HG02970 (cell line): ENCODE measurements around the gene MALAT1.

Source experiments
- ATAC-seq: cut with Tn5 transposase; IDR thresholded peaks from one replicate; pipeline ENCODE4 v1.9.1; 2021; ENCODE audit warnings: mild to moderate bottlenecking, moderate library complexity, moderate number of reproducible peaks; ENCODE audit not compliant: unreplicated experiment, low FRiP score

Gene MALAT1

GRCh38 chr11:65478388-65479183 is 20.3 kb upstream of the MALAT1 start:
- no peak for ATAC-seq

- ATAC-seq = no peak
These were observed 19.4 kb upstream of the MALAT1 start for GRCh38 chr11:65479184-65480145.

- ATAC-seq = no peak
These were observed 16.5 kb upstream of the MALAT1 start for GRCh38 chr11:65482306-65482850.

GRCh38 chr11:65485920-65486219 is 13.0 kb upstream of the MALAT1 start:
- ATAC-seq = no peak

GRCh38 chr11:65486570-65487466 is 12.0 kb upstream of the MALAT1 start:
- no peak for ATAC-seq

- no peak for ATAC-seq
These were observed 11.2 kb upstream of the MALAT1 start for GRCh38 chr11:65487467-65488272.

GRCh38 chr11:65488273-65489034 is 10.4 kb upstream of the MALAT1 start:
- ATAC-seq = no peak

- no peak for ATAC-seq
These were observed 9.7 kb upstream of the MALAT1 start for GRCh38 chr11:65489035-65489705.

- no peak for ATAC-seq
These were observed 9.0 kb upstream of the MALAT1 start for GRCh38 chr11:65489706-65490320.

- no peak for ATAC-seq
These were observed 7.7 kb upstream of the MALAT1 start for GRCh38 chr11:65491163-65491465.

- no peak for ATAC-seq
These were observed 7.0 kb upstream of the MALAT1 start for GRCh38 chr11:65491614-65492386.

- ATAC-seq = no peak
These were observed 6.5 kb upstream of the MALAT1 start for GRCh38 chr11:65492387-65492636.

GRCh38 chr11:65492637-65493366 is 6.0 kb upstream of the MALAT1 start:
- no peak for ATAC-seq

GRCh38 chr11:65493367-65494176 is 5.3 kb upstream of the MALAT1 start:
- no peak for ATAC-seq

- ATAC-seq = peak; percentile 2
These were observed 2.3 kb upstream of the MALAT1 start for GRCh38 chr11:65496304-65497140.
